HG03139 (cell line): ENCODE results near the gene DOCK2.
"Not testable (repeated sequence)": the region's sequence is repeated elsewhere in the genome, so short reads cannot be mapped to it uniquely, and the experiment has no call there.

Source experiments
- ATAC-seq: cut with Tn5 transposase; IDR thresholded peaks from one replicate; pipeline ENCODE4 v1.9.1; 2021; ENCODE audit not compliant: unreplicated experiment

Gene DOCK2

DNA sequence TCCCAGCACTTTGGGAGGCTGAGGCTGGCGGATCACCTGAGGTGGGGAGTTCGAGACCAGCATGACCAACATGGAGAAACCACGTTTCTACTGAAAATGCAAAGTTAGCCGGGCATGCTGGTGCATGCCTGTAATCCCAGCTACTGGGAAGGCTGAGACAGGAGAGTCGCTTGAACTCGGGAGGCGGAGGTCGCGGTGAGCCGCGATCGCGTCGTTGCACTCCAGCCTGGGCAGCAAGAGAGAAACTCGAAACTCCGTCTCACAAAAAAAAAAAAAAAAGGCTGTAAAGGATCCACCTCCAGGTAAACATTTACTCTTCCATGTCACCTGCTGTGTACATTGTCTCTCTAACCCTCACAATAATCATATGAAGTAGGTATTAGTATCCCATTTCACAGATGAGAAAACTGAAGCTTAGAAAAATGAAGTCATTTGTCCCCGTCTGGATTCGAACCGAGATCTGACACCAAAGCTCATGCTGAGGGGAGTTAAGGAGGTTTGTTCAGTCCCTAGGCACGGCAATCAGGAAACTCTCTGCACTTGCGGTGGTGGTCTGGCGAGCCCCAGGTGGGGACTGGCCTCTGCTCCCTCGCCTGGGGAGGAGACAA is 494 bp upstream of the DOCK2 start:
- no peak for ATAC-seq

DNA sequence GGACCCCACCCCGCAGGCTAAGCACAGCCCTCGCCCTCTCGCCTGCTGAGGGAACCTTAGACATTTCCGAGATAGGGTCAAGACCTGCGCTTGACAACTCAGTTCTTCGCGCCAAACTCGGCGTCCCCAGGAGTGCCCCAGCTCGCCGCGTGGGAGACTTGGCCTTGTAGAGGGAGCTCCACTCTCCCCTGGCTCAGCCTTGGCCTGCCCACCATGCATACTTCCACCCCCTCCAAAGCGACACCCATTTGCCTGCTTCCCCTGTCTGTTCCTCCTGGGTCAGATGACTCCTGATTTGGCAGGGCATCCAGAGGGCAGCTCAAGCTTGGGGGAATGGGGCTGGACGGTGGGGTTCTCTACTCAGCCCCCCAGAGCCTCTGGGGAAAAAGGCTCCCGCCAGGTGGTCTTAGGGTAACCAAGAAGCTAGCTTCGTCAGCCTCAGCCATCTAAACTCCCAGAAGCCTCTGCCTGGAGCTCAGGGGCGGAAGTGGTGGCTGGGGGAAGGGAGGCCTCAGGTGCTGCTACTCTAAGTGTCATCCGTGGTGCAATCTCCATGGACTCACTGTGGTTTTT is 560 bp downstream of the DOCK2 start:
- ATAC-seq: peak; percentile 51

DNA sequence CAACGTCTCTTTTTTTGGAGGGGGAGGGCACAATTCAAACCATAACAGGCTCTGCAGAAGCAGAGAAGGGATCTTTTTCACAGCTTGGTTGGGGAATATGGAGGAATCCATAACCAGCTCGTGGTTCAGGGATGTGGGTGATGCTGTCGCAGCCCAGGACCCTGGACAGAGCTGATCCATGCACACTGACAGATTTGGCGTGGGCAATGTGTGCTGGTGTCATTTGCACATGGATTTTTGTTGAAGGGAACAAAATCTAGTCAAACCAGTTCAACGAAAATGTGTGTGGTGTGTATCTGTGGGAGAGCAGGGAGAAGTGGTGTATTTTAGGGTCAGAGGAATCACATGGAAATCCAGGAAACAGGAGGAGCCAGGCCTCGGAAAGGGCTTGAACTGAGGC is 4.2 kb downstream of the DOCK2 start:
- ATAC-seq: no peak

DNA sequence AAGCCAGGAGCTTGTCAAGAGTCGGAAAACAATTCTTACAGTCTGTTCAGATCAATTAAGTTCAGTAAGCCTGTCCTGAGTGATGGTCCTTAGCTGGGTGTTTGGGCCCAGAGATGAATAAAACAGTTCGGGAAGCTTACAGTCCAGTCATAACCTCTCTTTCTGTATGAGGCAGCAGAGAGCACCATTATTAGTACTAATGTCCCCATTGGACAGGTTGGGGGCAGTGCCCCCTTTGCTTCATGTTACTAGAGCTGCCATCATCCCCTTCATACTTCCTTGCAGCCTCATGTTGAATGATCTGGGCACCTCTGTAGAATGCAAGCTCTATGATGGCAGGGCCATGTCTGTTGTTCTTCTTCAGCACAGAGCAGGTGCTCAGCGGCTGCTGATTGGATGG is 9.8 kb downstream of the DOCK2 start:
- no peak for ATAC-seq

DNA sequence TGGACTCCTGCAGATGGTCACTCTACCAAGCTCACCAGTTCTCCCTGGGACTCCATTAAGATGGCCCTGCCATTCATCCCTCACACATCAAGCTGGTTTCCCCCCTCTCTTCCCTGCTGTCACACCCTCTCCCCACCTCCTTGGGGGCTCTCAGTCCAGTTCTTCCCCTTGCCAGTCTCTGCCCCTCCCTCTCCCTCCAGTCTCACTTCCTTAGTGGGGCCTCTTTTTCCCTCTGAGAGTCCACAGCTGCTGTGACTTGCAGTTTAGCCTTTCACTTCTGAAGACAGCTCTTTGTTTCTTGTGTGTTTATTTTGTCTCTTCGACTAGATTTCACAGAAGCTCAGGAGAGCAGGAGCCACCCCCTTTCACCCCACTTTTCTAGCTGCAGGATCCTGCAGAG is 10.5 kb downstream of the DOCK2 start:
- ATAC-seq: peak; percentile 51

DNA sequence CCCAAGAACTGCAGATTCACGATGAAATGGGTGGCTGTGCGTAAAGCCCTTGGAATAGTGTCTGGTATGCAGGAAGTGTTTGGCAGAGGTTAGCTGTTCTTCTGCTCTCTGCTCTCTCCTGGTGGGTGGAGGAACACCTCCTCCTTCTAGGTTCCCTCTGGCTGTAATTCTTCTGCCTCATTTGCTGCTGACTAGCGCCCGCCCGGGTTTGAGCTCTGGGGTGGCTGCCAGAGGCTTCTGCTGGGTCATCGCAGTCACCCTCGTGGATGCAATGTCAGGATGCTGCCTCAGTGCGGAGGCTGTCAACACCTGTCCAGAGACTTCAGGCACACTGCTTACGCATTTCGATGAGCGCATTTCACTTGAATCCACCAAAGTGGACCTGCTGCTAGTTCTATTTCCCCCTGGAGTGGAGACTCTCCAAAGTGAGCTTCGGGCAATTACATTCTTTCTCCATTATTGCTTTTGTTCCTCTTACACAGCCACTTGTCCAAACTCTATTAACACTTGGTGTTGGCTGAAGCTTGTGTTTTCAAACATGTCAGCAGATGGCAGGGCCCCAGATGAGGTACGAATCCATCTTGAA is 11.7 kb downstream of the DOCK2 start:
- no peak for ATAC-seq

DNA sequence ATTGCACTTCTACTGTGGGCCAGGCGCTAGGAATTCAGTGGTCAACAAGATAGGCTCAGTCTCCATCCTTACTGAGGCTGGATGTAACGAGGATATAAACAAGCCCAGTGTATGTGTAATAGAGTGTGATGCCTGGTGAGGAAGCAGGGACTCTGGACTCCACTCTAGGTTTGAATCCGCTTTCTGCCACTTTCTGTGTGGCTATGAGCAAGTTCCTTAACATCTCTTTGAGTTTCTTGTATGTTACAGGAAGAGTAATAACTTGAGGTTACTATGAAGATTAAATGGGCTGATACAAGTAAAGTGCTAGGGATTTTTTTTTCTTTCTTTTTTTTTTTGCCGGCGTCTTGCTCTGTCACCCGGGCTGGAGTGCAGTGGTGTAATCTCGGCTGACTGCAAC is 12.4 kb downstream of the DOCK2 start:
- no peak for ATAC-seq

DNA sequence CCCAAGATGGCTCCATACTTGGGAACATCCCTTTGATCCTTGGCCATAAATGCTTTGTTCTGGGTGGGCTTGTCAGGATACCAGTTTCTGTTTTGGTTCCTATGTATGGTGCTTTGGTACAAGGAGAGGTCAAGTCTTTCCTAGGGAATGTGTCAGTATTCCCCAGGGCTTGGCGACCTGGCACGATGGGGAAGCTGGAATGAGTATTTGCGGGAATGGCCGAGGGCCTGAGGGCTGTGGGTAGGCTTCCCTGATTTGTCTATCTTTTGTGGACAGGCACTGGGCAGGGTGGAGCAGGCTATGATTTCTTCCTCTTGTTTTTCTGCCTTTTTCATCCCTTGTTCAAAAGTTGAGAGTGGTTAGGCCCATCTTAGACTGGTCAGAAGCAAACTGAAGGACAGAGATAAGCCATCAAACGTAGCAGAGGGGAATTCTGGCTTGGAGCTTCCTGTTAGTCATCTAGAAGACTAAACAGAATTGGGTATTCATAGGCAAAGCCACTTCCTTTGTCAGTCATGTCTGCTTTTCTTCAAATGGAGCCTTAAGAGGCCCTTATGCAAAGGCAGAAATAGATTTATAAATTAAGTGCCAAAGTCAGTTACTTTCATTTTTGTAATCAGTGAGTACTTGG is 13.7 kb downstream of the DOCK2 start:
- peak; percentile 44 for ATAC-seq

DNA sequence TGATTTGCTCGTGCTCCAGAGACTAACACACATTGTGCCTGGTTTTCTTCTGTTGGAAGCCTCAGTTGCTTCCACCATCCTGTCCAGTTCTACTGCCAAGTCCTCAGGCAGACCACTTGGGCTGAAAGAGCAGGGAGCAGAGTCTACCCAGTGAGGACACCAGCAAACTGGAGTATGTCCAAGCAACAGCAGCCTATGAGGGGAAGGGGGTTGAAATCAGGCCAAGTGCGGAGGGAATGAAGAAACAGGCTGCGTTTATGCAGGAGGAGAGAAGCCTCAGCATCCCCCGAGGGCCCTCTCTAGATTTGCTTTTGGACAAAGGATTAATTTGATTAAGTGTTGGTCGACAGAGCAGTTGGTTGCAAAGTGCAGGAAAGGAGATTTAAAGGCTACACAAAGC is 14.5 kb downstream of the DOCK2 start:
- ATAC-seq: no peak

DNA sequence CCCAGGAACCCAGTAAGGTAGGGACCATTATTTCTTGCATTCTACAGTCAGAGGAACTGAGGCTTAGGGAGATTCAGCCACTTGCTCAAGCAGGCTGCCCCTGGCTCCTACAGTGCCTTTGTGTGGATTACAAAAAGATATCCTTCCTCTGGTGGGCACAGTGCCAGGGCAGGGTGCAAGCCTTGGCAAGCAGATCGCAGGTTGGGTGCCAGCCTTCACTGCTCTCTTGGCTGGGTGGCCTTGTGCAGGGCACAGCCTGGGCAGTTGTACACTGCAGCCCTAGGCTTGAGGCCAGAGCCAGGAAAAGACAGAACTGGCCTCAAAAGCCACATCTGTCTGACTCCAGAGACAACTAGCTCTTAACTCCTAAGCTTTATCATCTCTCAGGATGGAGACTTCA is 15.0 kb downstream of the DOCK2 start:
- no peak for ATAC-seq

DNA sequence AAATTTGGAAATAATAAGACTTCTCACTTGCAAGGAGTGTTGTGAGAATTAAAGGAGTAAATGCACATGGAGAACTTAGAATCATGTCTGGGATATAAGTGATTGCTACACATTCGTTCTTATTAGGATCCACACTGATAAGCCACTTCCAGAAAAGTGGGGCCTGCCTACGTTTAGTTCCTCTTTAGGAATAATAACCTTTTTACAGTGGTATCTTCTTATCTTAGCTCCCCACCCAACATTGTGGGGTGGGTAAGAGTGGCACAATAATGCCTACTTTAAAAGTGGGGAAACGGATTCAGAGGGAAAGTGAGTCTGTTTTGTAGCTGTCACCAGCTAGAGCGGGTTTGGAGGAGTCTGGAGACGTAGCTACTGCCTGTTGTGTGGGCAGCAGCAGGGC is 16.0 kb downstream of the DOCK2 start:
- ATAC-seq: no peak

DNA sequence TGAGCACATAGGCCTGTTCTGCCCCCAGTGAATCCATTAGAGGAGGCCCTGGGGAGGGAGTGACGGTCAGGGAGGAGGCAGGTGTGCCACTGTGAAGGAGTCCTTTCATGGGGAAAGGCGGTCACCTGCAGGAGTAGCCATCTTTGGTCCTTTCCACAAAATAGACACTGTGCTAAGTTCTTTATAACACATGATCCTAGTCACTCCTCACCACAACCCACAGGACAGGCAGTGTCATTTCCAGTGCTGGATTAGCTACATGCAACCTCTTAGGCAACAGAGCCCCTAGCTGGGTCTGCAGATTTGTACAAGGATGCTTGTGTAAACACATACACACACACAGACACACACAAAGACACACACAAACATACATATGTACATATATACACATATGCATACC is 18.3 kb downstream of the DOCK2 start:
- no peak for ATAC-seq

DNA sequence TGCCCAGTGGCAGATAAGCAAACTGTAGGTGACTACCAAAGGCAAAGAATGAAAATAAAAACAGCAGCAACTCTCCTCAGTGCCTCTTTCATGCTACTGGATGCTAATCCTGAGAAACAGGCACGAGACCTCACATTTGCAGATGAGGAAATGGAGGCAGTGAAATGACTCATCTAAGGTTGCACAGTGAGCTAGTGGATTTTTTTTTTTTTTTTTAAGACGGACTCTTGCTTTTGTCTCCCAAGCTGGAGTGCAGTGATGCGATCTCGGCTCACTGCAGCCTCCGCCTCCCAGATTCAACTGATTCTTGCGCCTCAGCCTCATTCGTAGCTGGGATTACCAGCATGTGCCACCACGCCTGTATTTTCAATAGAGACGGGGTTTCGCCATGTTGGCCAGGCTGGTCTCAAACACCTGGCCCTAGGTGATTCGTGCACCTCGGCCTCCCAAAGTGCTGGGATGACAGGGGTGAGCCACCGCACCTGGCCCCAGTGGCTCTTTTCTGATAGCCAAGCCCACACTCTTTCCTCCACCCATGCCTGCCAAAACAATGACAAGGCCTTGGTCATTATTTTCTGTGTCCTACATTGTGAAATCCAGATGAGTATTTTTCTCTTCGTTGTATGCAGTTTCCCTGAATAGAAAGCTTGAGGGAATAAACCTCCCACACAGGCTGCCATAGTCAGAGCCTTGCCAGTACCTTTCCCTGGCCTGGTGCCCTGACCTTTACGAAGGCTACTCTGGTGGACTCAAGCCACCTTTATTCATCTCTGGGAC is 19.2 kb downstream of the DOCK2 start:
- ATAC-seq: peak; percentile 67

DNA sequence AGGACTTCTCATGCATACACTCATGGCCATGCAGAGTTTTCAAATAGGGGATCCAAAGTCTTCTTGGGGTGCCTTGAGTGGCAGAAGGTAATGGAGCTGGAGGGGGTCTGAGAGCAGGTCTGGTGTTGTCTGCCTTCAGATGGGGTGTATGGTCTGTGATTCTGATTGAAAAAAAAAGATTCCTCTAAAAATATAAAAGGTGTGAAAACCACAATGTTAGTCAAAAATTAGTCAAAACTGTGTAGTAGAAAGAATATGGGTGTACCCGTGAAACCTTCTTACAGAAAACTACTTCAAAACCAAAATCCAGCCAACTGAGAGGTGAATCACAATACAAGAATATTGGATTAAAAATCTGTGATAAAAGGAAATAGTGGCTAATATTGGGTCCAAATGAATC is 20.1 kb downstream of the DOCK2 start:
- peak; percentile 25 for ATAC-seq

DNA sequence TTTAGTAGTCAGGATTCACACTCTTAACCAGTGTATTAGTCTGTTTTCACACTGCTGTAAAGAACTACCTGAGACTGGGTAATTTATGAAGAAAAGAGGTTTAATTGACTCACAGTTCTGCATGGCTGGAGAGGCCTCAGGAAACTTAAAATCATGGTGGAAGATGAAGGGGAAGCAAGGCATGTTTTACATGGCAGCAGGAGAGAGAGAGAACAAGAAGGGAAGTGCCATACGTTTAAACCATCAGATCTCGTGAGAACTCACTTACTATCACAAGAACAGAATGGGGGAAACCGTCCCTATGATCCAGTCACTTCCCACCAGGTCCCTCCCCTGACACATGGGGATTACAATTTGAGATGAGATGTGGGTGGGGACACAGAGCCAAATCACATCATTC is 25.4 kb downstream of the DOCK2 start:
- ATAC-seq: not testable (repeated sequence)

DNA sequence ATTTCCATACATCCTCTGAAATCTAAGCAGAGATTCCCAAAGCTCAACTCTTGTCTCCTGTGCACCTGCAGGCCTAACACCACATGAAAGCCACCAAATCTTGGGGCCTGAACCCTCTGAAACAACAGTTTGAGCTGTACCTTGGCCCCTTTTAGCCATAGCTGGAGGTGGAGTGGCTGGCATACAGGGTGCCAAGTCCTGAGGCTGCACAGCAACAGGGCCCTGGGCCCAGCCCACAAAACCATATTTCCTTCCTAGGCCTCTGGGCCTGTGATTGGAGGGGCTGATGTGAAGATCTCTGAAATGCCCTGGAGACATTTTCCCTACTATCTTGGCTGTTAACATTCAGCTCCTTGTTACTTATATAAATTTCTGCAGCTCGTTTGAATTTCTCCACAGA is 26.5 kb downstream of the DOCK2 start:
- ATAC-seq: no peak

DNA sequence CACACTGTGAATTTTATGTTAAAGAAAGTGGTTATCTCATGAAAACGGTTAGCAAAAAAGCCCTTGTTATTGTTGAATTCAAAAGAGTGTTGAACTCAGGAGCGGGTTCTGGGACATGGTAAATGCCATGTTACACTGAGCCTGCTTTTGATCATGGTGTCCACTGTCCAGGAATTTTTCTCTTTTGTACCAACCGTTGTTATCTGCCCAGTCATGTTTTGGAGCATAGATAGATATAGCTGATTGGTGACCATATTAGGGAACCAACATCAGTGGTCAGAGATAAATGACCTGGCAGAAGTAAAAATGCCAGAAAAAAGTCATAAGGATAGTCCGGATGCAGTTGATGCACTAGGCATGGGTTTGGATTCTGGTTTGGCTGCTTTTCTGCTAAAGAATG is 29.3 kb downstream of the DOCK2 start:
- no peak for ATAC-seq

DNA sequence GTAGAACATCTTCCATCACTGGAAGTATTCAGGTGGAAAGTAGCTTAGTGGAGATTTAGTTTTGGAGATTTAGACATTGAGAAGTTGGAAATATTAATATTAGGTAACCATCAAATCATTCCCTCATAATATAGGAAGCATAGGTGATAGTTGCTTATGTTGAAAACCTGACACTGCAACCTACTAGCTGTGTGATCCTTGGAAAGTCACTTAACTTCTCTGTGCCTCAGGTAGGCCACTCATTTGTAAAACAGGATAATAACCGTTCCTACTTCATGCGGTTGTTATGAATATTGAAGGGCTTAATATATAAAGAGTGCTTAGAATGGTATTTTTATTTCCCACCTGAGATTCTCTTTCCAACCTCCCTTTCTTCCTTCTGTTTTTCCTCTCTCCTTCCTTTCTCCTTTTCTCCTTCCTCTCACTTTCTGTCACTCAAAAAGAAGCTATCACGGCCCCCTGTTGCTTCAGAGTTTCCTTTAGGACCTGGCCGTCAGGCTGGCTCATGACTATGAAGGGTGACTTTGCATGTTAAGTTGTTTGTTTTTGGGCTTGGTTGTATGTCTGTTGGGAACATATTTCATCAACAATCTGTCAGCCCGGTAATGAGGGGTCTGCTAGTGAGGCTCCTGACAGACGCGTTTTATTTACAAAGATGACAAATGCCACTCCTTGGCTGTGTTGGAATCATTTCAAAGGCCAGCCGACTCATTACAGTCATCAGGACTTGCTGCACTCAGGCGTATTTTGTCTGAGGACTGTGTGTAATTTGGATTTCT is 31.0 kb downstream of the DOCK2 start:
- no peak for ATAC-seq

DNA sequence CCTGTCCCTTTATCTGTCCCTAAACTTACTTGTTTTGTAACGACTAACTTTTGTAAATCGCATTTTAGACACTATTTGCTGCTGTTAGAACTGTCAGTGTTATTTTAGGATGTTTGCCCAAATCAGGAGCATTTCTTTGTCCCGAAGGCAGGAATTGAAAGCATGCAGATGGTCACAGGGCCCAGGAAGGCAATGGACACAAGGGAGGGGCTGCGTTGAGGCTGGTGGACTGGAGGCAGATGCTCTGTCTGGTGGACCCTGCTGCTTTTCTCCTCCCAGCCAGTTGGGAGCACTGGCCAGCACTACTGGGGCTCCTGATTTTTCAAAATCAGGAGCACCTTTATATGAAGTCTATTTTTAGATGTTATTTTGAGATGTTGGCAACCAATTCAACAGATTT is 31.7 kb downstream of the DOCK2 start:
- no peak for ATAC-seq

DNA sequence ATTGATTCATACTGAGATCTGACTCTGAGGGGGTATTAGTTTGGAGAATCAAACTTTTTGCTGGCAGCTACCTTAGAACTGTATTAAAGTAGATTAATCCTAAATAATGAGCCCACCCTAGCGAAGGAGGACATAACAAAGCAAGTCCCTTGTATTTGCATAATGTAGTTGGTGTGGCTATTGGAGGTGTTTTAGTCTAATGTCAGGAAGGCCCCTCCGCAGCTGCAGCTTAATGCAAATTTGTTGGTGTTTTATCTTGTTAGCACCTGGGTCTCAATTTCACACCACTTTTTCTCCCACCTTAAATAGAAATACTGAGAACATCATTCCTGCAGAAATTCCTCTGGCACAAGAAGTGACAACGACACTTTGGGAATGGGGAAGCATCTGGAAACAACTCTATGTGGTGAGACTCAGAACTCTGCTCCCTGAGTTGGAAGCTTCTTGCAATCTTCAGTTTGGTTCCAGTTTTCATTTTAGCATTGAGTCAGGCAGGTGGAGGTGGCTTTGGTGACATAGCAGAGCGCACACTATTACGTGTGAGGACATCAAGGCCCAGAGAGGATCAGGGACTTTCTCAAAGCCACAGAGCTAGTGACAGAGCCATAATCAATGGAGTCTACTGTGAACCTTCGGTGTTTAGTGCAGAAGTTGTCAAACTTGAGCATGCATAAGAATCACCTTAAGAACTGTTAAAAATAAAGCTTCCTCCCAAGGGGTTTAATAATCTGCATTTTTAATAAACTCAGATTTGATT is 33.9 kb downstream of the DOCK2 start:
- peak; percentile 92 for ATAC-seq
